ENCODE measurements around the gene THSD7B.

THSD7B gene

GRCh38 chr2:136986605-136987221, 221.4 kb downstream of the THSD7B start:
- H3K36me3 ChIP-seq = no peaks in the 10 kb centered on the region
- no peak for TF ChIP-seq Cebpa-rat (IDR thresholded peaks at IDR 0.05)
- no peak overlapping the region for H3K27ac ChIP-seq
- no peaks in the 10 kb centered on the region for H4K20me1 ChIP-seq
- H3K4me1 ChIP-seq = no peaks in the 10 kb centered on the region
- no peak overlapping the region for H3K9ac ChIP-seq
- no peak overlapping the region for H3K4me3 ChIP-seq
- H3K27me3 ChIP-seq = no peaks in the 10 kb centered on the region
- no peaks in the 10 kb centered on the region for H3K9me3 ChIP-seq
- H3K4me2 ChIP-seq = no peak overlapping the region

- H3K27ac ChIP-seq = no peak overlapping the region
- no peak overlapping the region for H3K4me2 ChIP-seq
- H3K9me3 ChIP-seq = no peaks in the 10 kb centered on the region
- H3K4me3 ChIP-seq = no peak overlapping the region
- TF ChIP-seq Cebpa-rat (IDR thresholded peaks at IDR 0.05) = no peak
- H4K20me1 ChIP-seq = no peaks in the 10 kb centered on the region
- H3K36me3 ChIP-seq = no peaks in the 10 kb centered on the region
- H3K27me3 ChIP-seq = no peaks in the 10 kb centered on the region
- H3K4me1 ChIP-seq = no peaks in the 10 kb centered on the region
- H3K9ac ChIP-seq = no peak overlapping the region
Measured at GRCh38 chr2:136990316-136990715, 225.0 kb downstream of the THSD7B start.

GRCh38 chr2:136994793-136995192, 229.4 kb downstream of the THSD7B start:
- TF ChIP-seq Cebpa-rat (IDR thresholded peaks at IDR 0.05) = no peak
- Histone ChIP-seq H3K4me3 (no peak overlapping the region), H3K27ac (no peak overlapping the region), H3K36me3 (no peaks in the 10 kb centered on the region), H4K20me1 (no peaks in the 10 kb centered on the region), H3K27me3 (no peaks in the 10 kb centered on the region), H3K9ac (no peak overlapping the region), H3K4me1 (no peaks in the 10 kb centered on the region), H3K9me3 (no peaks in the 10 kb centered on the region), H3K4me2 (no peak overlapping the region)

GRCh38 chr2:136997557-136997956, 232.2 kb downstream of the THSD7B start:
- Histone ChIP-seq H3K9ac (no peak overlapping the region), H3K4me2 (no peak overlapping the region), H3K27me3 (no peaks in the 10 kb centered on the region), H3K36me3 (no peaks in the 10 kb centered on the region), H3K27ac (no peak overlapping the region), H3K9me3 (no peaks in the 10 kb centered on the region), H4K20me1 (no peaks in the 10 kb centered on the region), H3K4me1 (no peaks in the 10 kb centered on the region), H3K4me3 (no peak overlapping the region)
- no peak for TF ChIP-seq Cebpa-rat (IDR thresholded peaks at IDR 0.05)

- H3K27ac ChIP-seq = no peak overlapping the region
- H3K4me2 ChIP-seq = no peak overlapping the region
- TF ChIP-seq Cebpa-rat (IDR thresholded peaks at IDR 0.05) = no peak
- H3K4me1 ChIP-seq = no peaks in the 10 kb centered on the region
- H3K4me3 ChIP-seq = no peak overlapping the region
- H3K9ac ChIP-seq = no peak overlapping the region
- H3K27me3 ChIP-seq = no peaks in the 10 kb centered on the region
- no peaks in the 10 kb centered on the region for H3K36me3 ChIP-seq
- H3K9me3 ChIP-seq = no peaks in the 10 kb centered on the region
- H4K20me1 ChIP-seq = no peaks in the 10 kb centered on the region
Measured at GRCh38 chr2:137000811-137001210, 235.5 kb downstream of the THSD7B start.

- no peak overlapping the region for H3K9ac ChIP-seq
- H3K27ac ChIP-seq = no peak overlapping the region
- no peaks in the 10 kb centered on the region for H3K4me1 ChIP-seq
- H3K36me3 ChIP-seq = no peaks in the 10 kb centered on the region
- no peak overlapping the region for H3K4me3 ChIP-seq
- no peaks in the 10 kb centered on the region for H3K9me3 ChIP-seq
- H4K20me1 ChIP-seq = no peaks in the 10 kb centered on the region
- TF ChIP-seq Cebpa-rat (IDR thresholded peaks at IDR 0.05) = no peak
- no peaks in the 10 kb centered on the region for H3K27me3 ChIP-seq
- no peak overlapping the region for H3K4me2 ChIP-seq
Measured at GRCh38 chr2:137002896-137003295, 237.6 kb downstream of the THSD7B start.

GRCh38 chr2:137005210-137005609, 239.9 kb downstream of the THSD7B start:
- no peaks in the 10 kb centered on the region for H3K27me3 ChIP-seq
- H3K9ac ChIP-seq = no peak overlapping the region
- H3K4me3 ChIP-seq = no peak overlapping the region
- H3K9me3 ChIP-seq = no peaks in the 10 kb centered on the region
- no peaks in the 10 kb centered on the region for H4K20me1 ChIP-seq
- no peaks in the 10 kb centered on the region for H3K4me1 ChIP-seq
- H3K36me3 ChIP-seq = no peaks in the 10 kb centered on the region
- H3K4me2 ChIP-seq = no peak overlapping the region
- H3K27ac ChIP-seq = no peak overlapping the region
- TF ChIP-seq Cebpa-rat (IDR thresholded peaks at IDR 0.05) = no peak

GRCh38 chr2:137007938-137008337, 242.6 kb downstream of the THSD7B start:
- H3K27me3 ChIP-seq = no peaks in the 10 kb centered on the region
- no peak overlapping the region for H3K27ac ChIP-seq
- H3K4me2 ChIP-seq = no peak overlapping the region
- no peaks in the 10 kb centered on the region for H3K4me1 ChIP-seq
- no peaks in the 10 kb centered on the region for H3K36me3 ChIP-seq
- no peaks in the 10 kb centered on the region for H4K20me1 ChIP-seq
- no peak overlapping the region for H3K4me3 ChIP-seq
- no peaks in the 10 kb centered on the region for H3K9me3 ChIP-seq
- TF ChIP-seq Cebpa-rat (IDR thresholded peaks at IDR 0.05) = no peak
- H3K9ac ChIP-seq = no peak overlapping the region

- Histone ChIP-seq H3K9me3 (no peaks in the 10 kb centered on the region), H3K4me2 (no peak overlapping the region), H4K20me1 (no peaks in the 10 kb centered on the region), H3K36me3 (no peaks in the 10 kb centered on the region), H3K4me1 (peaks cover 7% of the 10 kb centered on the region), H3K27ac (no peak overlapping the region), H3K9ac (no peak overlapping the region), H3K27me3 (no peaks in the 10 kb centered on the region), H3K4me3 (no peak overlapping the region)
- no peak for TF ChIP-seq Cebpa-rat (IDR thresholded peaks at IDR 0.05)
Measured at GRCh38 chr2:137009953-137010352, 244.6 kb downstream of the THSD7B start.

- no peak for TF ChIP-seq Cebpa-rat (IDR thresholded peaks at IDR 0.05)
- no peaks in the 10 kb centered on the region for H3K36me3 ChIP-seq
- H3K9me3 ChIP-seq = no peaks in the 10 kb centered on the region
- no peak overlapping the region for H3K4me2 ChIP-seq
- no peak overlapping the region for H3K27ac ChIP-seq
- H3K4me1 ChIP-seq = no peaks in the 10 kb centered on the region
- no peaks in the 10 kb centered on the region for H4K20me1 ChIP-seq
- no peak overlapping the region for H3K4me3 ChIP-seq
- H3K9ac ChIP-seq = no peak overlapping the region
- H3K27me3 ChIP-seq = no peaks in the 10 kb centered on the region
Measured at GRCh38 chr2:137020452-137021196, 255.3 kb downstream of the THSD7B start.
